MM.1S (cell line): ENCODE data around the gene ADAMTS9.

Experiments
- DNase-seq: peaks from one replicate; pipeline ENCODE4 v3.0.0-alpha.2; 2015
- H2AFZ ChIP-seq: fragments of 300-600 bp; sonication (generic); 2 replicates; pipeline ENCODE4 v1.6.0; 2016; ENCODE audit warnings: antibody characterized with exemption, low read length
- H3F3A ChIP-seq: fragments of 300-600 bp; sonication (generic); 2 replicates; pipeline ENCODE4 v1.6.1; 2016; ENCODE audit warnings: mild to moderate bottlenecking, antibody characterized with exemption, low read length, moderate library complexity, mixed read lengths; ENCODE audit not compliant: insufficient read depth
- H3K27ac ChIP-seq: fragments of 300-600 bp; sonication (generic); 2 replicates; pipeline ENCODE4 v1.5.1; 2016; ENCODE audit warnings: mild to moderate bottlenecking, low read length
- H3K27me3 ChIP-seq: fragments of 300-600 bp; sonication (generic); replicated peaks from 2 replicates; pipeline ENCODE4 v1.6.0; 2016; ENCODE audit warnings: low read length; ENCODE audit not compliant: insufficient read depth
- H3K36me3 ChIP-seq: fragments of 300-600 bp; sonication (generic); replicated peaks from 2 replicates; pipeline ENCODE4 v1.6.1; 2016; ENCODE audit warnings: mild to moderate bottlenecking, low read length, mixed read lengths; ENCODE audit not compliant: insufficient read depth
- H3K4me1 ChIP-seq: fragments of 300-600 bp; sonication (generic); 2 replicates; pipeline ENCODE4 v1.6.1; 2016; ENCODE audit warnings: low read length, mixed read lengths
- H3K4me2 ChIP-seq: fragments of 300-600 bp; sonication (generic); 2 replicates; pipeline ENCODE4 v1.6.0; 2016; ENCODE audit warnings: low read depth, low read length
- H3K4me3 ChIP-seq: fragments of 300-600 bp; sonication (generic); 2 replicates; pipeline ENCODE4 v1.5.1; 2016; ENCODE audit warnings: low read length, mixed read lengths
- H3K79me2 ChIP-seq: fragments of 300-600 bp; sonication (generic); 2 replicates; pipeline ENCODE4 v1.6.1; 2016; ENCODE audit warnings: mixed run types, low read length, mixed read lengths
- H3K9ac ChIP-seq: fragments of 300-600 bp; sonication (generic); 2 replicates; pipeline ENCODE4 v1.6.1; 2016; ENCODE audit warnings: low read length, mixed read lengths
- H3K9me2 ChIP-seq: fragments of 300-600 bp; sonication (generic); replicated peaks from 2 replicates; pipeline ENCODE4 v1.6.1; 2016; ENCODE audit warnings: mild to moderate bottlenecking, low read length, mixed read lengths; ENCODE audit not compliant: insufficient read depth
- H3K9me3 ChIP-seq: fragments of 300-600 bp; sonication (generic); replicated peaks from 2 replicates; pipeline ENCODE4 v1.6.1; 2016; ENCODE audit warnings: mild to moderate bottlenecking, low read length, mixed read lengths; ENCODE audit not compliant: insufficient read depth
- H4K20me1 ChIP-seq: fragments of 300-600 bp; sonication (generic); 2 replicates; pipeline ENCODE4 v1.6.1; 2016; ENCODE audit warnings: mild to moderate bottlenecking, low read length, moderate library complexity, mixed read lengths; ENCODE audit not compliant: insufficient read depth
- CTCF ChIP-seq: fragments of 300-600 bp; sonication (generic); IDR thresholded peaks from 2 replicates; pipeline ENCODE4 v1.5.1; 2016; ENCODE audit warnings: antibody characterized with exemption, low read length, mixed read lengths
- EZH2 ChIP-seq: fragments of 300-600 bp; sonication (generic); optimal IDR thresholded peaks from 2 replicates; pipeline ENCODE3; 2017; ENCODE audit warnings: low read depth, mild to moderate bottlenecking, antibody characterized with exemption, low read length, mixed read lengths
- EZH2phosphoT487 ChIP-seq: fragments of 300-600 bp; sonication (generic); IDR thresholded peaks from 2 replicates; pipeline ENCODE4 v1.6.1; 2018; ENCODE audit warnings: antibody characterized with exemption, low read length

The ADAMTS9 gene

GRCh38 chr3:64716110-64716710, 28.4 kb upstream of the ADAMTS9 start:
- H3K79me2 ChIP-seq, result no peaks in the 10 kb centered on the region
- DNase-seq, result no peak
- H3K9ac ChIP-seq, result no peak overlapping the region
- no peaks in the 10 kb centered on the region for H3K36me3 ChIP-seq
- H3K4me3 ChIP-seq, result no peak overlapping the region
- H3K27me3 ChIP-seq, result no peaks in the 10 kb centered on the region
- no peaks in the 10 kb centered on the region for H4K20me1 ChIP-seq
- H3K9me2 ChIP-seq, result no peaks in the 10 kb centered on the region
- no peaks in the 10 kb centered on the region for H3K4me1 ChIP-seq
- no peaks in the 10 kb centered on the region for H3K9me3 ChIP-seq
- no peak overlapping the region for H3K4me2 ChIP-seq
- no peak overlapping the region for H3K27ac ChIP-seq
- H2AFZ ChIP-seq, result no peak overlapping the region
- no peak for TF ChIP-seq EZH2phosphoT487
- no peak for TF ChIP-seq CTCF
- no peak for TF ChIP-seq EZH2
- no peaks in the 10 kb centered on the region for H3F3A ChIP-seq

- H3K4me3 ChIP-seq, result no peak overlapping the region
- no peaks in the 10 kb centered on the region for H3K4me1 ChIP-seq
- no peaks in the 10 kb centered on the region for H3K79me2 ChIP-seq
- no peaks in the 10 kb centered on the region for H3F3A ChIP-seq
- TF ChIP-seq EZH2phosphoT487 (no peak), CTCF (no peak), EZH2 (no peak)
- H2AFZ ChIP-seq, result no peak overlapping the region
- H3K27ac ChIP-seq, result no peak overlapping the region
- no peaks in the 10 kb centered on the region for H3K27me3 ChIP-seq
- H3K4me2 ChIP-seq, result no peak overlapping the region
- no peak for DNase-seq
- no peaks in the 10 kb centered on the region for H3K36me3 ChIP-seq
- no peaks in the 10 kb centered on the region for H4K20me1 ChIP-seq
- H3K9me3 ChIP-seq, result no peaks in the 10 kb centered on the region
- H3K9me2 ChIP-seq, result no peaks in the 10 kb centered on the region
- H3K9ac ChIP-seq, result no peak overlapping the region
Measured at GRCh38 chr3:64715211-64715982, 27.6 kb upstream of the ADAMTS9 start.

GRCh38 chr3:64708456-64708855, 20.7 kb upstream of the ADAMTS9 start:
- no peak overlapping the region for H3K4me3 ChIP-seq
- no peak overlapping the region for H2AFZ ChIP-seq
- TF ChIP-seq EZH2phosphoT487, result no peak
- no peak for TF ChIP-seq CTCF
- no peak for TF ChIP-seq EZH2
- no peaks in the 10 kb centered on the region for H3K9me3 ChIP-seq
- no peak overlapping the region for H3K9ac ChIP-seq
- no peak overlapping the region for H3K4me2 ChIP-seq
- H3K79me2 ChIP-seq, result no peaks in the 10 kb centered on the region
- no peak overlapping the region for H3K27ac ChIP-seq
- no peaks in the 10 kb centered on the region for H3K9me2 ChIP-seq
- H3K27me3 ChIP-seq, result no peaks in the 10 kb centered on the region
- no peaks in the 10 kb centered on the region for H3F3A ChIP-seq
- no peaks in the 10 kb centered on the region for H3K4me1 ChIP-seq
- no peaks in the 10 kb centered on the region for H4K20me1 ChIP-seq
- H3K36me3 ChIP-seq, result no peaks in the 10 kb centered on the region
- no peak for DNase-seq
